Erythroblast (primary cell): ENCODE measurements around the gene ELP2.
"Not testable (repeated sequence)": the region's sequence is repeated elsewhere in the genome, so short reads cannot be mapped to it uniquely, and the experiment has no call there.

Experiments
- DNase-seq, 2 experiments: peaks; one replicate each; lab custom pipeline; 2025; lab: John Stamatoyannopoulos, UW
- GATA1 ChIP-seq: IDR thresholded peaks from 2 replicates; pipeline ENCODE4 v1.6.1; 2011; ENCODE audit warnings: low read depth, mild to moderate bottlenecking, control low read depth, low read length, moderate library complexity
- POLR2A ChIP-seq: IDR thresholded peaks from 2 replicates; pipeline ENCODE4 v1.6.1; 2011; ENCODE audit warnings: mild to moderate bottlenecking, low read length

The ELP2 gene

GRCh38 chr18:36158266-36158867, 28.7 kb downstream of the ELP2 start:
- no peak for DNase-seq
- no peak for TF ChIP-seq POLR2A

- TF ChIP-seq GATA1: no peak
- no peak for TF ChIP-seq POLR2A
- no peak for DNase-seq
Measured at GRCh38 chr18:36160959-36161371, 31.3 kb downstream of the ELP2 start.

- no peak for TF ChIP-seq GATA1
- TF ChIP-seq POLR2A: no peak
- DNase-seq: no peak
Measured at GRCh38 chr18:36162981-36163380, 33.3 kb downstream of the ELP2 start.

GRCh38 chr18:36167692-36168218, 38.1 kb downstream of the ELP2 start:
- no peak for DNase-seq
- TF ChIP-seq GATA1: no peak
- no peak for TF ChIP-seq POLR2A

DNA sequence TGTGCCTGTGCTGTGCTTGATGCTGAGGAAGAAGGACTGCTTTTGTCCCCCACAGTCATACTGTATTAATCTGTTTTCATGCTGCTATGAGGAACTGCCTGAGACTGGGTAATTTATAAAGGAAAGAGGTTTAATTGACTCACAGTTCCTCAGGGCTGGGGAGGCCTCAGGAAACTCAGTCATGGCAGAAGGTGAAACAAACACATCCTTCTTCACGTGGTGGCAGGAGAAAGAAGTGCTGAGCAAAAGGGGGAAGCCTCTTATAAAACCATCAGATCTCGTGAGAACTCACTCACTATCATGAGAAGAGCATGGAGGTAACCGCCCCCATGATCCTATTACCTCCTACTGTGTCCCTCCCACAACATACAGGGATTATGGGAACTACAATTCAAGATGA, 38.6 kb downstream of the ELP2 start:
- not testable (repeated sequence) for DNase-seq

DNA sequence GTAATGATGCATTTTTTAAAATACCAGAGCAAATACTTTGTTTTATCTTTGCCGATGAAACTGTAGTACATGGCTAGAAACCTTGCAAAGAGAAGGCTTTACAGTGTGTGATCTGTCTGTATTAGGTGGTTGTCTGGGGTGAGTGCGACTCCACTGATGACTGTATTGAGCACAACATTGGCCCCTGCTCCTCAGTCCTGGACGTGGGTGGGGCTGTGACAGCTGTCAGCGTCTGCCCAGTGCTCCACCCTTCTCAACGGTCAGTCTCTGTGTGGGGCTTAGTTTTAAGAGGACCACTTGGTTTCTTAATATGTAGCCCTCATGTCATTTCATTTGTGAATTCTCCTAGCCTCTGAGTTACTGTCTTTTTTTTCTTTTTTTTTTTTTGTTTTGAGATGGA, 40.2 kb downstream of the ELP2 start:
- peak in 1 of 2 experiments; percentile 15 for DNase-seq
- TF ChIP-seq GATA1 (no peak), POLR2A (no peak)

DNA sequence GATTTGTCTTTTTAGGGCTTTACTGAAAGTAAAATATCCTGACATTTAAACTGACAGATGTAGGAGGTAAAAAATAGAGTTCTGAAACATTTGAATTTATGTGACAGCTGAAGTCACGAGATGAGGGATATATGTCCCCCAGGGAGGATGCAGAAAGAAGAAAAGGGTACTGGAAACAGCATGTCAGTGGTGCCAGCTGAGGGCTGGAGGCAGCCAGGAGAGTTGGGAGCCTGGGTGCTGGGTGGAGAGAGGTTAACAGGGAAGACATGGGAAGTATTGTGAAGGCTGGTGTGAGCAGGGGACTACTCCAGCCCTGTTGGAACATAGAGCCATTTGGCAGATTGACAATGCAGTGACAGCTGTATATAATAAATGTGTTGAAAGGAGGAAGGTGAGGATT, 45.8 kb downstream of the ELP2 start:
- TF ChIP-seq GATA1 (no peak), POLR2A (no peak)
- DNase-seq: no peak

GRCh38 chr18:36176177-36176584, 46.5 kb downstream of the ELP2 start:
- TF ChIP-seq POLR2A (no peak), GATA1 (no peak)
- DNase-seq: peak; percentile 18 to 23

DNA sequence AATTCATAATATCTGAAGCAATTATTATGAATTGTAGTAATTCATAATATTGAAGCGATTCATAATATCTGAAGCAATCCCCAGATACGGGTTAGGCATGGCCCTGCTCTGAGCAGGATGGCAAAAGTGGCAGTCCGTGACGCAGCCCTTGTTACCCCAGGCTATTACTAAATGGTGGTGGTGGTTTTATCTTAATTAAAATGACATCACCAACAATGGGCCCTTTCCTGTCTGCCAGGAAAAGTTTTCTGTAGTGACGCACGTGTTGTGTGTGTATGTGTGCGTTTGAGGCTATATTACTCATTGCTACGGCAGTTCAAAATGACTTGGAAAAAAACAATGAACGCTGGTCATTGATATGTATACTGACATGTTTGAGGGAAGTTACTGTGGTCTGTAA, 47.0 kb downstream of the ELP2 start:
- DNase-seq: no peak
- no peak for TF ChIP-seq GATA1
- no peak for TF ChIP-seq POLR2A

GRCh38 chr18:36177913-36178312, 48.2 kb downstream of the ELP2 start:
- no peak for DNase-seq
- TF ChIP-seq POLR2A: no peak
- TF ChIP-seq GATA1: no peak

- DNase-seq: peak in 1 of 2 experiments; percentile 30
Measured at GRCh38 chr18:36179562-36180355, 50.1 kb downstream of the ELP2 start.

DNA sequence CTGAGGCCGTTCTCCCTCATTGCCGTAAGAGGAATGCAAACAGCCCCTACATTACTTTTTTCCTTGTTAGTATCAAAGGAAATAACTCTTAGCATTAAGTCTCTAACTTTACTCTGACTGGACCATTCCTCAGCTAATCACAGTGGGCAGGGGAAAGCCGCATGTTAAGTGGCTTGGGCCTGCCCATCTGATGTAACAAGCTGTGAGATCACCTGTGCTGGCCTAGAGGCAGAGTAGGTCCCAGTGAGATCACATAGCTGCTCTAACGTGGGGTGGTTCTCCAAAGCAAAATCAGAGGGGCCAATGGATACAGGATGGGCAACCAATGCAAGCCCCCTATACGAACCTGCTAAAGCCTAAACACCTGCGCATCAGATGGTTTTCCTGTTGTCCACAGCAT, 51.7 kb downstream of the ELP2 start:
- DNase-seq: no peak
- TF ChIP-seq GATA1 (no peak), POLR2A (no peak)

More at GRCh38 chr18:36179562-36180355, 50.1 kb downstream of the ELP2 start:
- TF ChIP-seq GATA1 (no peak), POLR2A (no peak)

DNA sequence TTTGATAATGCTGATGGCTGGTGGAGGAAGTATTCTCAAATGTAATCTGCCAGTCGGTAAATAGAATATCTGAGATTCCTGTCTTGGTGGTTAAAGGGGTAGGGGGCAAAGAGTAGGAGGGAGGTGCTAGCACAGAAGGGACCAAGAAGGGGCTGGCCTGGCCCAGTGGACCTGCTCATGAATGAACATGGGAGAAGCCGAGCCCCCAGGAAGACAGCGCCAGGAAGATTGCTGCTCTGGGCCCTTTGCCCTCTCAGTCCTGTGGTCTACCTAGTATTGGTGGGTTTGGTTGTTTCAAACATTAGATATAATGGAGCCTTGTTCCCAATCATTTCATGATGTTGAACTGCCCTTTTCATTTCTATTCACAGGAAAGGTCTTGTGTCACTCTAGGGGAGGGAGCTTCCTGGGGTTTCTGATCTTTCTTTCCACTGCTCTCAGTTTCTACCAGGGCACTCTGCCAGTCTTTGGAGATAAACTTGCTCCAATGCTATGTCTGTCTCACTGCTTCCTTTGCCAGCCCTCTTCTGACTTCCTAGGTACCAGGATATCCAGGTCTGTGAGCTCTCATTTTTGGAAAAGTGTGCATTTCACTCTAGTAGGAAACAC, 52.3 kb downstream of the ELP2 start:
- no peak for DNase-seq
- TF ChIP-seq GATA1 (no peak), POLR2A (no peak)

- TF ChIP-seq POLR2A (no peak), GATA1 (no peak)
Measured at GRCh38 chr18:36183033-36183432, 53.3 kb downstream of the ELP2 start.

More at GRCh38 chr18:36183033-36183432, 53.3 kb downstream of the ELP2 start:
- DNase-seq: no peak
